Measurements from ENCODE around the gene MYPOP.
"Not testable (repeated sequence)": the region's sequence is repeated elsewhere in the genome, so short reads cannot be mapped to it uniquely, and the experiment has no call there.

The MYPOP gene

DNA sequence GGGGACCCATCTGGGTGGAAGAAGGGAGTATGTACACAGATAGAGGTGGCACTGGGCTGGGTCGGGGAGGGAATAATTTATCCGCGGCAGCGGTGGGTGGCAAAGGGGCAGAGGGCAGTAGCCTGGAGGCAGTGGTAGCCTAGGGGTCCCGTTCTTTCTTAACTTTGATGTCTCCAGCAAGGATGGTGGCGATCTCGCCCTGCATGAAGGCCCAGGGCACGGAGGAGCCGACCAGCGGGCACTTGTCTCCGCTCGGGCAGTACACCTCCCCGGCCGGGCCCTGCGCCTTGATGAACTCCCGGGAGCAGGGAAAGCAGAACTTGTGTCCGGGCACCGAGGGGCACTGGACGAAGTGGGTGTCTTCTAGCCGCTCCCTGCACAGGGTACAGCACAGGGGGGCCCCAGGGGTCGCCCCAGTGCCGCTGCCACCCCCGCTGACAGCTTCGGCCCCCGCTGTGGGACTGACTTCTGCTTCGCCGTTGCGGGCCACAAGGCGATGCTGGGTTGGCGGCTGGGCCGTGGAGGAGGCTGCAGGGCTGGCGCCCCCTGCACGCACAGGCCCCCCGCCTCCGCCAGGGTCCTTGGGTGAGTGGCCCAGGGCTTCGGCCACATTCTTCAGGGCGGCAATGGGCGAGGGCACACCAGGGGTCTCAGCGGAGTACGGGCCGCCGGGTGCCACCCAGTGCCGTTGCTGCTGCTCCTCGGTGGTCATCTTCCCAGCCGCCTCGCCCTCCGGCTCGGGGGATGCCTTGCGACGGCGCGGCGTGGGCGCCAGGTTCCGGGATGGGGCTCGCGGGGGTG lies 18.3 kb downstream of the MYPOP start:
- DNase-seq (ENCODE audit: low read depth), result no peak

- DNase-seq (ENCODE audit: low read depth), result no peak
These were observed 18.9 kb downstream of the MYPOP start for GRCh38 chr19:45883586-45883880.

DNA sequence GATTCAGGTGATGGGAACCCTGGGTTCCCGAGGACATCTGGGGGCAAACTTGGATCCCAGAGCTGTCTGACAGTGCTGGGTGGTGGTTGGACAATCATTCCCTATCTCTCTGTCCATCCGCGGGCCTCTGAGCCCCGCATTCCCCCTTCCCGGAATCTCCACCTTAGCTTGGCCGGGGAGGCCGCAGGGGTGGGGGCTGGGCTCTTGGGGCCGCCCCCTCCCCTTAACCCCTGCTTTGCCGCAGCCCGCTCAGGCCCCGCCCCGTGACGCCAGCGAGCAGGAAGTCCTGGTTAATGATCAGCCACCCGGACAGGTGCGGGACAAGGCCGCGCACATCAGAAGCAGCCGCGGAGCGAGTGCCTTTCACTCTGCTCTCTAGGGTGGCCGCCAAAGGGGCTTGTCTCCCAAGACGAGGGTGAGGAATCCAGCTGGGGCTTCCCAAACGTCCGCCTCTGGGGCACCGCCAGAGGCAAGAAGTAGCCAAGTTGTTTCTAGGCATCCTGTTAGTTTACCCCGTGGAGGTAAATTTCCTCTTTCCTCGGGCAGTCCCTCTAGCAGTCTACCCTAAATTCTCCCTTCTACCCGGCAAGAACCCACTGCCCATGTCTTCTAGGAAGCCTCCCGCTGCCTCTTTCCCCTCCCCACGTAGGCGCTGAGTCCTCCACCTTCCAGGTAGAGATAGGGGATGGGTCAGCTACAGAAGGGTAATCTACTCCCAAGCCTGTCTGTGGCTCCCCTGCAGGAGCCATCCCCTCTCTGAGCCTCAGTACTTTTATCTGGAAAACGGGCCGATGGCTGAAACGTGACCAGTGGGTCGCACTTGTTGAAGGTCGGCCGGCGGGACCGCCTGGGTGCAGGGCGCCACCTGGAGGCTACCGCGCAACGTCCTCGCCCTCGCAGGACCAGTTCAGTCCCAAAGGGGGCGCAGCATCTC lies 19.5 kb downstream of the MYPOP start:
- peak; percentile 87 for DNase-seq (ENCODE audit: low read depth)

DNA sequence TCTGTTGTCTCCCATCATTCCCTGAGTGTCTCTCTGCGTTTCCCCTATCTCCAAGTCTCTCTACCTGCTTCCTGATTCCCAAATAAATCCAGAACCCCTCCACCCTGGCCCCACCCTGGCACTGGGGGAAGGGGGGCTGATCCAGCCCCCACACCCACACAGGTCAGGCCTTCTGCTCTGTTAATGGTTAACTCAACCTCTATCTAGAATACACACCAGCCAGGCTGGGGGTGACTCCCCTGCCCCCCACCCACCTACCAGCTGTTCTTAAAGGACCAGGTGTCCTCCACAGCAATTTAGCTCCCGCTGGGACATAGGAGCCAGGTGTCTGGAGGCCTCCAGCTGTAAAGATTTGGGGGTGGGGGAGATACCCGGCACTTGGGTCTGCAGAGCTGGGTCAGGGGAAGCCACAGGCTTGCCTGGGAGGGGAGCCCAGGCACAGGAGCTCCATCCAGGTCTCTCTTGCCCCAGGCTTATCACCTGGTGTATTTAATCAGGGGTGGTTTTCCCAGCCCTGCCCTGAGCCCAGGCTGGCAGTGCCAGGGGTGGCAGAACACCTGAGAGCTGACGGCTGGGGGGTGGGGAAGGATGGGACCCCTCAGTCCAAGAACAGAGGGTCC lies 20.4 kb downstream of the MYPOP start:
- DNase-seq (ENCODE audit: low read depth), result no peak

DNA sequence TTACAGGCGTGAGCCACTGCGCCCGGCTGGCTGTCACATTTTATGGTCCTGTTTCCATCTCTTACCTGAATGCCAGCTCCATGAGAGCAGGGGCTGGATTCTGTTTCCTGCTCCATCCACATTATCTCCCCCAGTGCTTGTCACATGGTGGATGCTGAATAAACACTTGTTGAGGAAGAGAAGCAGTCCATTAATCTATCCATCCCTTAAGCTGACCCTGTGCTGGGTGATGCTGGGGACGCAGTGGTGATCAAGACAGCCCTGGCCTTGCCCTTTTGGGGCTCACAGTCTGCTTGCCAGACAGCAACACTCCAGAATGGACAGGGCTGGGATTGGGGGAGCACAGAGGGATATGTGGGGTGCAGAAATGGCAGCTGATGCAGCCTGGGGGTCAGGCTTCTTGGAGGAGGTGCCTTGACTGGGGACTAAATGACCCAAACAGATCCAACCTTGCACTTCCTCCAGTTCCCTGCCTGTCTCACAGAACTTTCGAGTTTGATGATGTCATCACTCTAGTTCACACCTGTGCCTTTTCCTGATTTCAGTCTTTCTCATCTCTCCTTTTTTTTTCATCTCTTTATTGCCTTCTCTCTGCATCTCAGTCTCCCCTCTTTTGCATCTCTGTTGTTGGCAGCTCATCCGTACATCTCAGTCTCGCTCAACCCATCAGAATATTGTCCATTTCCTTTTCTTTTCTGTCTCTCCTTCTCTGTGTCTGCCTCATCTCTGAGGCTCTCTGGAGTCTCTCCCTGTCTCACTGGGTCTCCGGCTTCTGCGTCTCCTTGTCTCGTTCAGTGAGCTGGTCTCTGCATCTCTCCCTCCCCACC lies 21.1 kb downstream of the MYPOP start:
- no peak for DNase-seq (ENCODE audit: low read depth)

DNA sequence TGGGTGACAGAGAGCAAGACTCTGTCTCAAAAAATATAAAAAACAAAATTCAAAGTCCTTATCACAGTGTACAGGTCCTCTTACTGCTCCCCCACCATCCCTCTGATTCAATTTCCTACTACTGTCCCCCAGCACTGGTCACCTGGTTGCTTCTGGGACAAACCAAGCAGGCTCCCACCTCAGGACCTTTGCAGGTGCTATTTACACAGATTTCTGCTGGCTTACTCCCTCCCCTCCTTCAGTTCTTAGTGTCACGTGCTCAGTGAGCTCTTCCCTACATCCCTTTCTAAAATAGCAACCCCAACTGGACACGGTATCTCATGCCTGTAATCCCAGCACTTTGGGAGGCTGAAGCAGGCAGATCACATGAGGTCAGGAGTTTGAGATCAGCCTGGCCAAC lies 22.4 kb downstream of the MYPOP start:
- no peak for DNase-seq (ENCODE audit: low read depth)

GRCh38 chr19:45879055-45879454 lies 23.4 kb downstream of the MYPOP start:
- no peak for DNase-seq (ENCODE audit: low read depth)

DNA sequence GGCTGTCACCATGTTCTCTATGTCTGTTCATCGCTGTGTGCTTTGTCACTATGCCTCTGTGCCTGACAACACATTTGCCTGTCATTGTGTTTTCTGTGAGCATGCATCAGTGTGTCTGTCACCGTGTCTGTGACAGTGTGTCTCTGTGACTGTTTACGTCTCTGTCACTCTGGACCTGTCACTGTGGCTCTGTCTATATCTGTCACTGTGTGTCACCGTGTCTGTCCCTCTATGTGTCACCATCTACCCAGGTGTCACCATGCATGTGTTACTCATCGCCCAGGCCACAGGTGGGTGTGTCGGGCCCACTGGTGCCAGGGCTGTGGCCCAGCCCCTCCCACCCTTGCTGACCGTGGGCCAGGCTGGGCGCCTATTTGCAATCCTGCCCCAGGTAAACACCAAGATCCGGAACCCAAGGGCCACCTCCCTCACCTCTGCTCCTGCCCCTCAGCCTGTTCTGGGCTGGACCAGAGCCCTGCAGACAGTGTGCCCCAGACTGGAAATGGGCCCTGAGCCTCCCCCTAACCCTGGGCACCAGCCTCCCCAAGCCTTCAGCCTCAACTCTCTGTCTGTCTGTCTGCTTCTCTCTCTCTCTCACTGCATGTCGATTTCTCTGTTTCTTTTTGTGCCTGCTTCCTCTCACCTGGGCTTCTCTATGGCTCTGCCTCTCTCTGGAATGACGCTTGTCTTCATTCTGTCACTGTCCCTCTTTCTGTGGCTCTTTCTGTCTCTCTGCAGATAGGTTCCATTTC lies 24.2 kb downstream of the MYPOP start:
- DNase-seq (ENCODE audit: low read depth), result no peak

DNA sequence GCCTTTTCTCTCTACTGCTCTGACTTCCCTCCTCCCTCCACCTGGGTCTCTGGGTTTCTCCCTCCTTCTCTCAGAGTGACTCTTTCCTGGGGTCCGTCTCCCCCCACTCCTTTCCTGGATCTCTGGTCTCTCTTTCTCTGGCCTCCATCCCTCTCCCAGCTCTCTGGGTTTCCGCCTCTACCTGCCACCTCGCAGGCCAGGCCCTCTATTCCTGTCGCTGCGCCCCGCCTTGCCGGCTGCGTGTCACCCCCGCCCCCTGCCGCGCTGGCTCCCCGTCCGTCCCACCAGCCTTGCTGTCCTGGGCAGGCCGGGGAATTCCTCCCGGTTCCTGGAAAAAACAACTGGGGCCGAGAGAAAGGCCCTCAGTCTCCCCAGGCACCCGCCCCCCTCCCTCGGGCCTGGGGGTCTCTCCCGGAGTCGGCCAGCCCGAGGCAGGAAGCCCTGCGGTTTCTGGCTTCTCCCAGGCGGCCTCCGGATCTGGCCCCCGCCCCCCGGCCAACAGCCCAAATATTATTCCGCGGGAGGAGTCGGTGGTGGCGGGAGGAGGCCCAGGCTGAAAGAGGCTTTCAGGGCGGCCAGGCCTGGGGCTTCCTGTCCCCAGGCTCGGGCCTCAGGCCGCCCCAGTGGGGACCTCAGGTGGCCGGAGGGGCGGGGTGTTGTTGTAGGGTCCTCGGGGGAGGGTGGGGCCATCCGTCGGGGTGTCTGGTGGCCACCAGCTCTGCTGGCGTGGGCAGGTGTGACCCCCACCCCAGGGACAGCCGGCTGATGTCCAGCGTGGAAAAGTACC lies 25.8 kb downstream of the MYPOP start:
- no peak for DNase-seq (ENCODE audit: low read depth)

GRCh38 chr19:45876161-45876410 lies 26.3 kb downstream of the MYPOP start:
- DNase-seq (ENCODE audit: low read depth), result no peak

GRCh38 chr19:45874620-45874966 lies 27.8 kb downstream of the MYPOP start:
- DNase-seq (ENCODE audit: low read depth), result no peak

DNA sequence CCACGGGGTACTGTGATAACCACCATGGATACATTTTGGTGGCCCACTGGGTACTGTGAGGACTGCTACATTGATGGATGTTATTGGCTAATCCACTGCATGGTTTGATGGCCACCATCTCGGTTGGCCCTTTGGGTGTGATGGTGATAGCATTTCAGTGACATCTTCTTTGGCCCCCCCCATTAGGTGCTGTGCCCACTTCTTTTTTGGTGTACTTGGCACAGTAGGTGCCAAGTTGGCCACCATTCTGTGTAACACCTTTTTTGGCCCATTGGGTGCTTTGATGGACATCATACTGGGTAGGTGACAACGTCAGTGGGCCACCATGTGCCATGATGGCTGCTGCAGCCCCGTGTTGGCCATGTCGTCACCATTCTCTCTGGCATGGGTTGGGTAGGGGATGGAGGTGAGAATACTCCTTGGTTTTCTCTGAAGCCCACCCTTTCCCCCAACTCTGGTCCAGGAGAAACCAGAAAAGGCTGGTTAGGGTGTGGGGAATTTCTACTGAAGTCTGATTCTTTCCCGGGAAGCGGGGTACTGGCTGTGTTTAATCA lies 29.1 kb downstream of the MYPOP start:
- DNase-seq (ENCODE audit: low read depth), result no peak

DNA sequence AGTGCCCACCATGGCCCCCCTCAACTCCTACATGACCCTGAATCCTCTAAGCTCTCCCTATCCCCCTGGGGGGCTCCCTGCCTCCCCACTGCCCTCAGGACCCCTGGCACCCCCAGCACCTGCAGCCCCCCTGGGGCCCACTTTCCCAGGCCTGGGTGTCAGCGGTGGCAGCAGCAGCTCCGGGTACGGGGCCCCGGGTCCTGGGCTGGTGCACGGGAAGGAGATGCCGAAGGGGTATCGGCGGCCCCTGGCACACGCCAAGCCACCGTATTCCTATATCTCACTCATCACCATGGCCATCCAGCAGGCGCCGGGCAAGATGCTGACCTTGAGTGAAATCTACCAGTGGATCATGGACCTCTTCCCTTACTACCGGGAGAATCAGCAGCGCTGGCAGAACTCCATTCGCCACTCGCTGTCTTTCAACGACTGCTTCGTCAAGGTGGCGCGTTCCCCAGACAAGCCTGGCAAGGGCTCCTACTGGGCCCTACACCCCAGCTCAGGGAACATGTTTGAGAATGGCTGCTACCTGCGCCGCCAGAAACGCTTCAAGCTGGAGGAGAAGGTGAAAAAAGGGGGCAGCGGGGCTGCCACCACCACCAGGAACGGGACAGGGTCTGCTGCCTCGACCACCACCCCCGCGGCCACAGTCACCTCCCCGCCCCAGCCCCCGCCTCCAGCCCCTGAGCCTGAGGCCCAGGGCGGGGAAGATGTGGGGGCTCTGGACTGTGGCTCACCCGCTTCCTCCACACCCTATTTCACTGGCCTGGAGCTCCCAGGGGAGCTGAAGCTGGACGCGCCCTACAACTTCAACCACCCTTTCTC lies 30.1 kb downstream of the MYPOP start:
- no peak for DNase-seq (ENCODE audit: low read depth)

DNA sequence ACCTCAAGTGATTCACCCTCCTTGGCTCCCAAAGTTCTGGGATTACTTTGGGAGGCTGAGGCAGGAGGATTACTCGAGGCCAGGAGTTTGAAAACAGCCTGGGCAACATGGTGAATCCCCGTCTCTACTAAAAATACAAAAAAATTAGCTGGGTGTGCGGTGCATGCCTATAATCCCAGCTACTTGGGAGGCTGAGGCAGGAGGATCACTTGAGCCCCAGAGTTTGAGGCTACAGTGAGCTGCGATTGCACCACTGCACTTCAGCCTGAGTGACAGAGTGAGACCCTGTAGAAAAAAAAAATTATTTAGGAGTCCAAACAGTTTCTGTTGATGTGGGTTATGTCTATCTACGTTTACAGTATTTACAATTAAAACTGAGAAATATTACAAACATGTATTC lies 31.6 kb downstream of the MYPOP start:
- DNase-seq (ENCODE audit: low read depth), result no peak

GRCh38 chr19:45867241-45867640 lies 35.2 kb downstream of the MYPOP start:
- not testable (repeated sequence) for DNase-seq (ENCODE audit: low read depth)

DNA sequence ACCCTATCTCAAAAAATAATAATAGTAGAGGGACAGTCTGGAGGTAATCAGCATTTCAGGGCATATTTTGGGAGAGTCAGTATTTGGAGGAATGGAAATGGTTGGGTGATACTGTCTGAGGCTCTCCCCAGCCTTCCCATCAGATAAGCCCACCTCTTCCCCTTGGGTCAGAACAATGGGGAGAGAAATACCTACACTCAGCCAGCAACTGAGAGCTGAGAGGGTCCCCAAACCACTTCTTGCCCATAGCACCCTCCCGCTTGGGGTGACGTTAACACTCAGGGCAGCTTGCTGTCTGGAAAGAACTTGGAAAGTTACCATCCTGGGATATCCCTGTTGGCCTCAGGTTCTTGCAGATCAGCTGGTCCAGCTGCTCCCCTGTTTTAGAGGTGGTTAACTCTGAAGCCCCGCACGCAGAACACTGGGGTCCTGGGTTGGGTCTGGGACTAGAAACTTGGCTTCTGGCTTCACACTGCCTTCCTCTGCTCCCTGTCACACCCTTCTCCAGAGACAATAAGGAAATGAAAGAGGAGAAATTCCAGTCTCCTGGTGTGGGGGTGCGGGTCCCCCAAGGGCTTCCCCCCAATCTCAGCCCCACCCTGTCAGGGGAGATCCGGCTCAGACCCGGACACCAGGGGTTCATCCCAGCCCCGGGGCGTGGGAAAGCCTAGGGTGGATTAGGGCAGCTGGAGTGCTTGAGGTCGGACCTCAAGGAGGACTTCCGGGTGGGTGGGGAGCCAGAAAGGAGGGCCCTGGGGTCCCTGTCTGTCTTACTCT lies 35.8 kb downstream of the MYPOP start:
- no peak for DNase-seq (ENCODE audit: low read depth)

DNA sequence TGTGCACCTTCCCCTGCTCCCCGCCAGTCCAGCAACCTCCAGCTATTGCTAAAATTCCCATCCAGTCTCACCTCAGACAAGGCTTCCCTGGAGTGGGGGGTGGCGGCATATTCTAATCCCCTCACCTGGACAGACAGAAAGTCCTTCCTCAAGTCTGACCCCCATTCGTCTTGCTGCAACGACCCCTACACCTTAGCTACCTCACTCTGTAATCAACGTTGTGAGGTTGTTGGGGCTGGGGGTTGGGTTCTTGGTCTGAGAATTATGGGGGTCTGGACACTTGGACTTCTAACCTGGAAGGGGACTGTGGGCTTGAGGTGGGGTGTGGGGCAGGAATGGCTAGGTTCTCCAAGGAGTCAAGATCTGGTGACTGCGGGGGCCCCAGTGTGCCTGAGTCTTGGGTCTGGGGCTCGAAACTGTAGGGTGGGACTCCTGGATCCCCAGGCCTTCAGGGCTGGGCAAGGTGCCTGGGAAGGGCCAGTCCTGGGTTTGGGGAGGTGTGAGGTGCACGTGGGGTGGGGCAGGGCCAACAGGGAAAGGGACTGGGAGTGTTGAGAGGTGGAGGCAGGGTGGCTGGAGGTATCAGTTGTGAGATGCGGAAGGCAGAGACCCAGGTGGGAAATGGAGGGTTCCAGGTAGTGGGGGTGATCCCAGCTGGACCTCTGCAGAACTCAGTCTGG lies 37.0 kb downstream of the MYPOP start:
- DNase-seq (ENCODE audit: low read depth), result no peak

DNA sequence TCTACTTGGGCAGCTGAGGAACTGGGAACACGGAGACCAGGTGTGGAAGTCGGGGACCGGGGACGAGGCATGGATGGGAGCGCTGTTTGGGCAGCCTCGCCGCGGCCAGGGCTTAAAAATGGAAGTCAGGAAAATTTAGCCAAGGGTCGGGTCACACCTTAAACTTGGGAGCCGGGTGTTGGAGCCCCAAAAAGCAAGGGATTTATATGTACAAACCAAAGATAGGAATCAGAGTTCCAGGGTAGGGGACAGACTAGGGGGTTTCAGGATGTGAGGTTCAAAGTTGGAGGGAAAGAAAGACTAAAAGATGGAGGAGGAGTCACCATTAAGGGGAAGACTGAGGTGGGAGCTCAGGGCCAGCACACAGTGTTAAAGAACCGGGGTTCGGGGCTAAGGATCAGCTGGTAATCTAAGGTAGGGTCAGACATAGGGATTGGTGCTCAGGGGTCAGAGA lies 37.8 kb downstream of the MYPOP start:
- no peak for DNase-seq (ENCODE audit: low read depth)
